Activated CD4-positive, CD25-positive, alpha-beta regulatory T cell (primary cell): ENCODE results near the gene IRF6.
A peak's percentile ranks its signal among the peaks of the same experiment; 100 is the strongest.

Experiments
- DNase-seq, 4 experiments: peaks; one replicate each; lab custom pipeline; 2025; lab: John Stamatoyannopoulos, UW

Gene IRF6

DNA sequence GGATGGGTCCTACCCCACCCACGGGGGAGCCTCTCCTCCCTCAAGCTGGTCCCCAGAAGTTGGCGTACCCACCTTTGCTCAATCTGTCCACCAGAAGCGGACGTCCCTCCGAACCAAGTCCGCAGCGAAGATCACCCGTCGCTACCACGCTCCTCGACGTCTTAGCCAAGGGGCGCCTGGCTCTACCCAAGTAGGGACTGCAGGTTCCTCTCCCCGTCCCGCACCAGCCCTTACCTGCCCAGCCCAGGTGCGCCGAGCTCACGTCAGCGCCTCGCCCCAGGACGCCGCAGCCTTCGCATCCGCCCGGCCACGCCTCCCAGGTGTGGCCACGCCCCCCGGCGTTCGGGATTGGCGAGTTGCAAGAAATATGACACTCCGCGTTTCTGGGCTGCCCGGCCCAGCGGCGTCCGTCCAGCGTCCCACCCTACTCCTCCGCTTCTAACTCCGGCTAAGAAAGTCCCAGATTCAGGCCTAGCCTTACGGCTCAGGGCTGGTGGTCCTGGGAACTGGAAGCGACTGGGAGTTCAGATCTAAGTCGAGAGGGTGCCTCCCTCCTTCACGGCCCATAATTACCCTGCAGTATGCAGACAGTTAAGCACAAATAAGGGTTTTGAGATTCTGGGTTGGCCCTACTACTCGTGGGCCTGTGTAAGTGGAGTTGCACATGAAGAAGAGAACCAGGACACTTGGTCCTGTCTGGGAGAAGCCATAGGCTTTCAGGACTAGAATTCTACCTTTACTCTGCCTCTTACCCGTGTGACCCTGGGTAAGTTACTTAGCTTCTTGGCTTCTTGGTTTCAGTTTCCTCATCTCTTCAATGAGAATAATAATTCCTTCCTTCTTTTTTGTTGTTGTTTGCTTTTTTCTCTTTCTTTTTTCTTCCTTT is at the start of gene IRF6:
TSS of gene IRF6 (minus strand) at position 268 of the 886 bp plus-strand sequence. CDS start 4,729 bp downstream, outside the sequence.
- peak; percentile 3 to 42 (median 34) for DNase-seq

DNA sequence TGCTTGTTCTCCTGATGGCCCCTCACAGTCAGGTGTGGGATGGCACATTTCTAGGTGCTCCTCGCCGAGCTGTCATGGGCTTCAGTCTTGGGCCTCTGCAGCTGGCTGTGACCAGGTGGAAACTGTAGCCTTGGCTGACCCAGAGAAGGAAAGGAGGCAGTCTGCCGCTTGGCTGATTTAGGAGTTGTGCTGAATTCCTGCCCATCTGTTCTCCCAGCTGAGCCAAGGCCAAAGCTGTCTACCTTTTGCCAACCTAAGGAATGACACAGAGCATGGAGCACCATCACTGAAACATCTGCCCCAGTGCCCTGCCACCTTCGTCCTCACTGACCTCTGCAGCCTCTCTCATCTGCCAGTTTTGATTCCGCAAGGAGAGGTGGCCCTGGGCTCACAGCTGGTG is 49.7 kb upstream of the IRF6 start:
- no peak for DNase-seq

DNA sequence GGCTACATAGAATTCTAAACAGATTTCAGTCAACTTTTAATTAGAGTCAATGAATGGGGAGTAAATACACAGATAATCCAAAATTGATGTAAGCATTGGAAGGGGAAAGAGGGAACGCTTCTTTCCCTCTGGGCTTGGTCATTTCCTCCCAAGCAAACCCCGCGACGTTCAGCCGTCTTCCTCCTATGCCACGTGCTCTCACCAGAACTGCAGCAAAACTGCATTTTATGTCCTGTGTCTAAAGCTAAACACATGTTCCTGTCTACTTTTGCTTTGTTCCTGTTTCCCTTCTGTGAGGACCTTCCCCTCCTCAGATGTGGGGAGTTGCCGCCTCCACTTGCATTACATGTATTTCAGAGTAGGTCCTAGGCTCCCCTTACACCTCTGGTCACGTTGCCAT is 49.1 kb upstream of the IRF6 start:
- no peak for DNase-seq

DNA sequence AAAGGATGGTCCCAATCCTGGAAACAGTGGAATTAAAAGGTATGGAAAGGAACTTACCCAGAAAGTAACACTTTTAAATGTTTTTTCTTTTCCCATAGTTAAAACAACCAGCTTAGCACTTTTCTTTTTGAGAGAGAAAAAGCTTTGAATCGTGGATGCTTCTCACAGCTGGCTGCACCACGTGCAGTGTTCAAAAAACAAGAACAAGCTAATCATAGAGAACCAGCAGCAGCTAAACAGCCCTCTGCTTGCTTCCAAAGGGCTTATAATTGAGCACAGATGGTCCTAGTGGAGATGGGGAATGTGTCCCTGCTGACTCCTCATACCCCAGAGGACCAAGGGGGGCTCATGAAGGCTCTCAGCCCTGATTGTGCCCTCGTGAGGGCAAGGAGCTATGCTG is 48.3 kb upstream of the IRF6 start:
- DNase-seq: no peak

DNA sequence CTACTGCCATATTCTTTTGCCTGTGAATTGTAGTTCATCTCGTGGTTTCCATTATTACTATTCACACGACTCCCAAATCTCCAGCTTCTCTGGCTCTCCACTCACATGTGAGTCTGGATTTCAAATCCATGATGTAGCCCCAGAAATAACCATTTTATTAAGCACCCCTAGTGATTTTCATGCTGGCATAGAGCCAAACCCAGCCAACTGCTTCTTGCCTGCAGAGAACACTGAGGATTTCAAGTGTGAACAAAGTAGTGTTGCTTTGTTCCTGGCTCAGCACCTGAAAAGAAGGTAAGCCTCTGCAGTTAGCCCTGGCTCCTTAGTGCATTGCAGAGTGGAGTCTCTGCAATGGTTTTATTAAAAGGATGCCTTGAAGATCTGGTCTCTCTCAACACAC is 47.7 kb upstream of the IRF6 start:
- no peak for DNase-seq

DNA sequence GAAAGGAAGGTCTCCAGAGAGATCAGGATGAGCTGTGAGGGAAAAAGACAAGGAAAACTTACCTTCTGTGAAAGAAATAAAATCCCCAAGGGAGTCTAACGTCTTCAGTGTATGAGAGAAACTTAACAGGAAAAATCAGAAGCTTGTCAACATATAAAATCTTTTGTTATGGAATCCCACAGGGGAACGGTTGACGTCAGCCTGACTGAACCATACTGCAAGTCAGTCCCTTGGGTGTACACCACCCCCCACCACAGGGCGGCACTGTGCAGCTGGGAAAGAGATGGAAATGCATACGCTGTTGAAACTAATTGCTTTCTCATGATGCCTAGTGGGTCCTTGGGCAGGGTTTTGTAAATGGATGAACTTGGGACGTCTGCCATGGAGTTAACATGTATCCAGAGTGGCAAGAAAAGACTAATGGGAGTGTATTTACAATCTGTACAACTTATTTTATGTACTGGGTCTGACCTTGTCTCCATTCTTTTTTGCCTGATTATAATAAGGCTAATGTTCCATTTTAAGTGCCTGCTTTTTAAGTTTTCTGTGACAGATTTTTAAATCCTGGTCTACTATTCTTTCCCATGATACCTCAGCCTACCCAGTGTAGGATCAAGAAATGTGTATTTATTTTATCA is 44.5 kb upstream of the IRF6 start:
- no peak for DNase-seq

DNA sequence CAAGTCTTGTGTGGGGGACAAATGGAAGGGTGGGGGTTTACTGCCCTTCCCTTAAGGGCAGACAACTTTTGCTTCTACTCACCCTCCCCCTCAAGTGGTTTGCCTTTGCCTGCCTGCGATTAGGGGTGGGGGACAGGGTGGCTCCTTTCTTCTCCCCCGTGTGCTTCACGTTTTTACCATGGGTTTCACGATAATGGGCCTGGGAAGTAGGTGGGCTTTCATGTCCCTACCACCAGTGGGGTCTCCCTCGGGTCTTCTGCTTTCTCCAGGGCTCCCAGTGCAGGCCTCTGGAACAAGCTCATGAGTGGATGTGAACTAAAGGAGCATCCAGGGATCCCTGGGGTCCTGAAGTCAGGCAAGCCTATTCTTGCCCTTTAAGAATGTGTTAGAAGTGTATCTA is 43.4 kb upstream of the IRF6 start:
- no peak for DNase-seq

DNA sequence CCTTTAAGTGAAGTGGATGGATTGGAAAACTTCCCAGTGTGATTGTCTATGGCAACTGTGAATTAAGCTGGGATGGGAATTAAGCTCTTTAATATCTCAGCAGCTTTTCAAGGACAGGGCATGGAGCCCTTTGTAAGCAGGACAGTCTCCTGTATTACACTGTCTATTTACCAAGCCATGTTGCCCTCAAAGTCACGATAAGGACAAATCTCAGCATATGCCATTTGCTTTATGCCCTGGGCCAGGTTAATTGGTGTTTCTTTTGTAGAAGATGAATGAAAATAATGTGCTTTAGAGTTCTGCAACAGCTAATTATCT is 39.4 kb upstream of the IRF6 start:
- DNase-seq: no peak

DNA sequence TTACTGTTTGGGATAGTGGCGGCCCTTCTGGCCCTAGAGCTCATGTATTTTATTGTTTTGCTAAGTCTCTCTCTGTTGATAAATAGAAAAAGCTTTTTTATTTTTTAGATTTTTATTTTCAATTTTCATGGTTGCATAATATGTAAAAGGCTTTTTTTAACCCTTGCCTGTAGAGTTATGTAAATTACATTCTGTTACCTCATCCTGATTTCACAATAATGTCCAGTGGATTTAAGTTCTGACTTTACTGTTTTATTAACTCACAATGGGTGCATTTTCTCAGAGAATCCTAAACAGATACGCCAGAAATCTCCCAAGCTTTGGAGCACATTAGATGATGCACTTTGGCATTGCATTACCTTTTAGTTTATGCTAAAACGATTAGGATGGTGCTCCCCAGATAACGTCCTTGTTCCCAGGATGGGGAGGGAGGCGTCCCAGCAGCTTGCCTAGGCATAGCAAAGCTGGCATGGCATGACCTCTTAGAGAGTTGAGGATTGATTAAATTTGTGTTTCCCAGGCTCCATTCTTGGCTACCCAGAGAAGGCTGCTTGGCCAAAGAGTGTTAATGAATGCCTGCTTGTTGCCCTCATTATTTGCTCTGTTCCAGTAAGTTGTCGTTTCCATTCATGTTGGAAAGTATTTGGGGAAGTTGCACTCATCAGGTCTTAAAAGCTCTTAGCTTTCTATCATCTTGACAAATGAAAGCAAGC is 38.9 kb upstream of the IRF6 start:
- no peak for DNase-seq

DNA sequence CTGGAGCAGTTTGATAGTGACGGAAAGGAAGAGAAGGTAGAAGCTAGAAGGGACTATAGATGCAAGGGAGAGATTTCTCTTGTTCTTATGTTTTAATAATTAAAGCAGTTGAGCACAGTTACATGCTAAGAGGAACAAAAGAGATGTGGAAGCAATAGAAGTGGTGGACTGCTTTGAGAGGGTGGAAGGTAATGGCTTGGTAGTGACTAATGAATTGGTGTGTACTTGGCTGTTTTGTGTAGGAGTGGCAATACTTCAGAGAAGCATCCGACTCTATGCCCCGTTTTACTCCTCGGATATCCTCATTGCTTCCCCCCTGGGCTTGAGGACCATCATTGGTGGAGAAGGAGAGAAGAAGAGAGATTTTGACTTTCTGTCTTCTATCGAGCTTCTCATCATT is 34.7 kb upstream of the IRF6 start:
- no peak for DNase-seq

DNA sequence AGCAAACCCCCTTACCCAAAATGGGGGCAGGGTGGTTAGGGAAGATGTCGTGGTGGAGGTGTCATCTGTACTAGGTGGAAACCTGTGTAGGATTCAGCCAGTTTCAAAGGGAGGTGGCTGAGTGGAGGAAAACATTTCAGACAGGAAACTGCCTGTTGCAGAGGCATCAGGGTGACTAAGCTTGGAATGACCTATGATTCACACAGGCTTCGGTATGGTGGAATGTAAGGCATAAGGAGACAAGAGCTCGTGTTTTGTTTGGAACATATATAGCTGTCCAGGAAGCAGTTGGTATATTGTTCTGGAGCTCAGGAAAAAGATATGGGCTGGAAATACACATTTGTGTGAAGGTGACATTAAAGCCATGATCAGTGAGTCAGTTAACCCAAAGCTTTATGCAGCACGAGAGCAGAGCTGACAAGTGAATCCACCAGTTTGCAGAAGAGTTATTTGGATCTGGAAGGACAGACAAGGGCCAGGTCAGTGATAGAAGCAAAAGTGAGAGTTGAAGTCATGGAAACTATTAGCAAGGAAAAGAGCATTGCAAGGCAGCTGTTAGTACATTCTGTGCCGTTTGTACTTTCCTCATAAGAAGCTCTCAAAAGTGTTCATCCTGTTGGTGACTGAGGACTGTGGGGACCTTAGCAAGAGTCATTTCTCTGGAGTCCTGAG is 34.1 kb upstream of the IRF6 start:
- no peak for DNase-seq

DNA sequence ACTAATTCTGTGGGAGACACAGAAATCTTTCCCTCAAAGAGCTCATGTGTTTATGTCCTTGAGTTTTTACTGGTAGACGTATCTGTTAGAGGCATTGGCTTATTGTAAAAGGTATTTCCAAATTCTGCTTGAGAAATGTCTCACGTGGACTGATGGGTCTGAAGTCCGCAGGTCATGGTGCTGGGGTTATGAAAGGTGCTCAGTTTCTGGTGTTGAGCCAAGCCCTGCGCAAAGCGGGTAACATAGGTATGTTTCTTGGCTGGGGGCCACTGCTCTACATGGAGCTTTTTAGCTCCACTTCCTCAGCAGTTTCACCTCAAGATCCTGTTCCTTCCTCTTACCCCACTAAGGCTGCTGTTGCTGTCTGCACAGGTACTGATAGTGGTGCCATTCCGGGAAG is 32.6 kb upstream of the IRF6 start:
- DNase-seq: no peak

DNA sequence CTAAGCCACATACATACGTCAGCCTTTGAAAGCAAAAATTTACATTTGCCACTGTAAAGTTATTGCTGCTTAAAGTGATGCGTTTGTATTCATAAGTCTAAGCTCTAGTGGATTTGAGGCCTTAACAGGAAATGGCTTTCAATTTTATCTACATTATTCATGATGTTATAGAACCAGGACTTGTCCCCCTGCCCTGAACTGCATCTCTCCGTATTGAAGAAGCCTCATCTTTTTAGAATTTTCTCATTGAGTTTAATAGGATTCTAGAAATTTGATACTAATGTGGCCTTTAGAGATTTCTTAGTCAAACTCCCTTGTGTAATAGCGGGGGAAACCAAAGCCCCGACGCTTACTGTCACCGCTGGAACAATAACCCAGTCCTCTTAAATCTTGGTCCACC is 31.7 kb upstream of the IRF6 start:
- DNase-seq: no peak

DNA sequence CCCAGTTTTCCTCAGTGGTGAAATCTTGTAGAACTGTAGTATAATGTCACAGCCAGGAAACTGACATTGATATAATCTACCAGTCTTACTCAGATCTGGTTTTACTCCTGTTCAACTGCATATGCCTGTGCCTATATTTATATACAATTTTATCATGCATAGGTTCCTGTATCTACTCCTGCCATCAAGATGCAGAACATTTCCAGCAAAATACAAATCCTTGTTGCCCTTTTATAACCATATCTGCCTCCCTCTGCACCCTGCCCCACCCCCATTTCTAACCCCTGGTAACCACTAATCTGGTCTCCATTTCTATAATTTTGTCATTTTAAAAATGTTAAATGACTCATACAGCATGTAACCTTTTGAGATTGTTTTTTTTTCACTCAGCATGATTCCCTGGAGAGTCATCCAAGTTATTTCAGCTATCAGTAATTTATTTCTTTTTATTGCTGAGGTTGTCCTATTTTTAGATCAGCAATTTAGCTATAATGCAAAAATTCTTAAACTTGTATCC is 29.9 kb upstream of the IRF6 start:
- no peak for DNase-seq

DNA sequence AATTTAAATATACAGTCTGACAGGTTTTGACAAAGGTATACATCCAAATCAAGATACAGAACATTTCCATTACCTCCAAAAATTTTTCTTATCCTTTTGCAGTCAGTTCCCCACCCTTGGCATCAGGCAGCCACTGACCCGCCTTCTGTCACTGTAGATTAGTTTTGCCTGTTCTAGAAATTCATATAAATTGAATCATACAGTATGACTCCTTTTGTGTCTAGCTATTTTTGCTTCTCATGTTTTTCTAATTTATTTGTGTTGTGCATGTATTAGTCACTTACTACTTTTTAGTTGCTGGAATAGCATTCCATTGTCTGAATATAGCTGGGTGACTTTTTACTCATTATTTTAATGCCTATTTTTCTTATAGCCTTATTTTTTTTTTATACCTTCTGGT is 25.7 kb upstream of the IRF6 start:
- no peak for DNase-seq

DNA sequence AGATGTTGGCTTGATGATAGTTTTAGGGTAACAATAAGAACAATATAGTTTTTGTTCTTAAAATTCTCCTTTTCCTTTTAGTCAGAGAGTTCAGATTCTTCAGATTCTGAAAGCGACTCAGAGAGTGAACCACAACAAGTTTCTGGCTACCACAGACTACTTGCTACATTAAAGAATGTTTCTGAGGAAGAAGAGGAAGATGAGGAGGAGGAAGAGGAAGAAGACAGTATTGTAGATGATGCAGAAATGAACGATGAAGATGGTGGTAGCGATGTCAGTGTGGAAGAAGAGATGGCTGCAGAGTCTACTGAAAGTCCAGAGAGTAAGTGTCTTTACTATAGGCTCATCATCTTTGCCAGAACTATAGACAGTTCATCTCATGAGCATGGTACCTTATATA is 24.8 kb upstream of the IRF6 start:
- no peak for DNase-seq

DNA sequence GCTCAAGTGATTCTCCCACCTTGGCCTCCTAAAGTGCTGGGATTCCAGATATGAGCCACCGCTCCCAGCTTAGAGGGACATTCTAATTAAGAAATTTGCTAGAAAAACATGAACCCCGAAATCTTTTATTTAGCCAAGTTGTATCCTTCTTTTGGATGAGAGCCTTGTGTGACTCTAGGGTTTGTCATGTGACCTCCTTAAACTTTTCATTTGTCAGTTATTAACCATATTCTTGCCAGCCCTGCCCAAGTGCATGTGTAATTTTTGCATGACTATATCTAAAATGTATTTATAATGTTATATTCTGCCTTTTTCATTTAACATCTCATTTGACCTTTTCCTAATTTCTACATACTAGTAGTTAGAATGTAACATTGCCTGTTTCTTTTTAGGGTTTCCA is 23.8 kb upstream of the IRF6 start:
- no peak for DNase-seq

DNA sequence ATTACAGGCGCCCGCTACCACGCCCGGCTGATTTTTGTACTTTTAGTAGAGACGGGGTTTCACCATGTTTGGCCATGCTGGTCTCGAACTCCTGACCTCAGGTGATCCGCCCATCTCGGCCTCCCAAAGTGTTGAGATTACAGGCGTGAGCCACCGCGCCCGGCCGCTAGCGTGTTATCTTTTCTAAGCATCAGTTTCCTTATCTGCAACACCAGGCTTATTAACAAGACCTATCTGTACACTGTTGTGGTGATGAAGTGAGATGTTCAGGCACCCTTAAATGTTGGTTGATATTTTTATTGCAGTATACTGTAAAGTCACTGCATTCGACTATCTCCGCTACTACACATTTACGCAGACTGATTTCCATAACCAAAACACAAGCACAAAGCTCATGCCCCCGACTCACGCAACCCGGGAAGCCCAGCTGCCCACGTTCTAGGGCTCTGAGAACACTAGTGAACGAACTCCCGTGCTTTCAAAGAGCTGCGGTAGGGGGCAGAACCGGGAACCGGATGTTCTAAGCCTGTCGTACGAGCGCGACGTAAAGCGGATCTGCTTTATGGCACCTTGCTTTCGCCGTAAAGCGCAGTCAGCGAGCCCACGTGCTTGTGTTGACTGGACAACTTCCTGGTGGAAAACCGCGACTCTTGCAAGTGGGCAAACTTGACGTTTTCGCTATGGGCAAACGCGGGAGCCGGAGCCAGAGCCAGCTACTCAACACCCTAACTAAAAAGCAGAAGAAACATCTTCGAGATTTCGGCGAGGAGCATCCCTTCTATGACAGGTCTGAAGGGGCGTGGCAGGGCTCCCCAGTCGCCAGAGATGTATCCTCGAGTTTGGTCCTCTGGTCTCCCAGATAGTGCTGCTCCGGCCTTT is 21.7 kb upstream of the IRF6 start, which contains the start of gene UTP25:
TSS of gene UTP25 (plus strand) at position 589 of the 879 bp plus-strand sequence. CDS start at position 681, 92 bp downstream.
- peak; percentile 74 to 87 (median 76) for DNase-seq

DNA sequence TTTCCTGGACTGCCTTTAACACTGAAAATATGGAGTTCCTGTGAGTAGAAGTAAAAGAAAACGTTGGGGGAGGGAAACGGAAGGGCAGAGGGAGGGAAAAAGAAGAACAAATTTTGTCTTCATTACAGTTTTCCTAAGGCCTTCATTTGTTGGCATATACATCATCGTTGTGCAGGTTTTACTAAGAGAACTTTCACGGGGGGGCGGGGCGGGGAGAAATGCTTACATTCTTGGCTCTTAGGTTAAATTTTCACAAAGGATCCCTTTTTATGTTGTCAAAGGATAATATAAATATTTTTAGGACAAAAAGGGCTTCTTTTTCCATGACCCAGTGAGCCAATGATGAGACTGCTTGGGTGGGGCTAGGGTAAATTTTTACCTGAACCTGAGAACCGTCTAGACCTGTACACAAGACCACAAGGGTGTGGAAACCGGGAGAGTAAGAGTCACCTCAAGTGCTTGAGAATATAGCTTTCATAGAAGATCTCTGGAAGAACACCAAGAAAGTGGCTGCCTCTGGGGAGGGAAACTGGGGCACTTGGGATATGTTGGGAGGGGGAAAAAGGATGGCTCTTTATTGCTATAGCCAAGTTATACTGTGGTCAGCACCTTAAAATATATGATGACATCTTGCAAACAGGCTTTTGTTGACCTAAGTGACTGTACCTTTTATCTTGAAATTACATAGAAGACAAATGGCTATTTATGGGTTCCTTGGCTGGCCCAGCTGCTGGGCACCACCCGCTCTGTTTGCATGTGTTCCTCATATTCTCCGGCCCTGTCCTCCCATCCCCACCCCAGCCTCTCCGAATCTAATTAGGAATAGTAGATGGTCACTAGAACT is 19.9 kb upstream of the IRF6 start:
- no peak for DNase-seq
